Endodermal cell (in vitro differentiated cells): ENCODE measurements around the gene AIF1. TPM values are rescaled to one million over a fixed set of nuclear protein-coding genes. Genes with fewer than 3 reads are reported as not detected.

Experiments used
- DNase-seq: peaks from one replicate; pipeline ENCODE4 v3.0.0-alpha.2; 2017
- H3K27ac ChIP-seq: 2 replicates; pipeline ENCODE4 v1.5.1; 2013; ENCODE audit warnings: mild to moderate bottlenecking, low read depth, low read length, moderate library complexity
- H3K27me3 ChIP-seq: 2 replicates; pipeline ENCODE4 v1.6.1; 2013; ENCODE audit warnings: mild to moderate bottlenecking, low read length, moderate library complexity; ENCODE audit not compliant: insufficient read depth, control insufficient read depth, poor library complexity, severe bottlenecking
- H3K36me3 ChIP-seq: 2 replicates; pipeline ENCODE4 v1.7.0; 2013; ENCODE audit warnings: mild to moderate bottlenecking, low read length, moderate library complexity; ENCODE audit not compliant: control insufficient read depth, insufficient read depth
- H3K4me1 ChIP-seq: one replicate; pipeline ENCODE4 v1.7.0; 2013; ENCODE audit warnings: low read length; ENCODE audit not compliant: control insufficient read depth, insufficient read depth
- H3K4me3 ChIP-seq: 2 replicates; pipeline ENCODE4 v1.5.1; 2013; ENCODE audit warnings: mild to moderate bottlenecking, low read length, moderate library complexity
- H3K9ac ChIP-seq: 2 replicates; pipeline ENCODE4 v1.6.1; 2013; ENCODE audit warnings: mild to moderate bottlenecking, low read length, moderate library complexity; ENCODE audit not compliant: poor library complexity, severe bottlenecking; ENCODE audit errors: extremely low read depth
- H3K9me3 ChIP-seq: 2 replicates; pipeline ENCODE4 v1.6.1; 2013; ENCODE audit warnings: mild to moderate bottlenecking, low read length, moderate library complexity; ENCODE audit not compliant: control insufficient read depth
- H3K27ac Mint-ChIP-seq: 2 replicates; pipeline ENCODE4 v1.8.0; 2020; ENCODE audit warnings: mixed read lengths
- H3K27me3 Mint-ChIP-seq: 2 replicates; pipeline ENCODE4 v1.8.0; 2021; ENCODE audit warnings: mild to moderate bottlenecking, mixed read lengths; ENCODE audit not compliant: insufficient read depth
- H3K36me3 Mint-ChIP-seq: 2 replicates; pipeline ENCODE4 v1.8.0; 2020; ENCODE audit warnings: low read depth, mixed read lengths
- H3K4me1 Mint-ChIP-seq: 2 replicates; pipeline ENCODE4 v1.8.0; 2020; ENCODE audit warnings: mixed read lengths
- H3K4me3 Mint-ChIP-seq: 2 replicates; pipeline ENCODE4 v1.8.0; 2020; ENCODE audit warnings: mild to moderate bottlenecking, moderate library complexity, mixed read lengths
- H3K9me3 Mint-ChIP-seq: 2 replicates; pipeline ENCODE4 v1.8.0; 2020; ENCODE audit warnings: mild to moderate bottlenecking, mixed read lengths
- CTCF ChIP-seq: fragments of 200-600 bp; sonication (generic); conservative IDR thresholded peaks from 2 replicates; pipeline ENCODE4 v1.5.0; 2021; ENCODE audit warnings: antibody characterized with exemption, mild to moderate bottlenecking
- WGBS, 2 experiments: methylation state at CpG; one replicate each; pipeline versions ENCODE4 v1.1.5 to v1.1.7; 2013; ENCODE audit warnings: missing lambda C conversion rate in 2 of 2, mixed read lengths in 1 of 2; ENCODE audit not compliant: insufficient coverage in 1 of 2, insufficient read length in 1 of 2; 5-methylcytosine and 5-hydroxymethylcytosine counted together
- total RNA-seq, 2 donors: library from RNA; stranded (reverse); fragmentation: NEBNext Ultra II Directional in 1 of 2; extraction: Animal tissue kit (Norgen Biotek cat#: 25700) in 1 of 2; gene quantifications; 2 replicates in 1 of 2; 3 replicates in 1 of 2; pipeline ENCODE4 v1.2.1, GENCODE V29; 2021

The AIF1 gene
- total RNA-seq, 2 donors from 2014 or later, result 0.70 to 1.7 TPM

- Histone ChIP-seq H3K9me3 (no peaks in the 10 kb centered on the region), H3K9ac (no peak overlapping the region), H3K27me3 (no peaks in the 10 kb centered on the region), H3K4me1 (no peaks in the 10 kb centered on the region), H3K4me3 (no peak overlapping the region), H3K36me3 (no peaks in the 10 kb centered on the region), H3K27ac (no peak overlapping the region)
- WGBS, 2 experiments, result 98 to 100% methylated on average over 1 to 7 of the region's 7 CpGs
- H3K4me3 Mint-ChIP-seq, result no peak overlapping the region
- H3K9me3 Mint-ChIP-seq, result no peaks in the 10 kb centered on the region
- H3K27me3 Mint-ChIP-seq, result peaks cover 5% of the 10 kb centered on the region
- TF ChIP-seq CTCF, result no peak
- no peaks in the 10 kb centered on the region for H3K4me1 Mint-ChIP-seq
- DNase-seq, result no peak
- H3K27ac Mint-ChIP-seq, result no peak overlapping the region
- no peaks in the 10 kb centered on the region for H3K36me3 Mint-ChIP-seq
Measured at GRCh38 chr6:31592396-31592771, 22.6 kb upstream of the AIF1 start.

DNA sequence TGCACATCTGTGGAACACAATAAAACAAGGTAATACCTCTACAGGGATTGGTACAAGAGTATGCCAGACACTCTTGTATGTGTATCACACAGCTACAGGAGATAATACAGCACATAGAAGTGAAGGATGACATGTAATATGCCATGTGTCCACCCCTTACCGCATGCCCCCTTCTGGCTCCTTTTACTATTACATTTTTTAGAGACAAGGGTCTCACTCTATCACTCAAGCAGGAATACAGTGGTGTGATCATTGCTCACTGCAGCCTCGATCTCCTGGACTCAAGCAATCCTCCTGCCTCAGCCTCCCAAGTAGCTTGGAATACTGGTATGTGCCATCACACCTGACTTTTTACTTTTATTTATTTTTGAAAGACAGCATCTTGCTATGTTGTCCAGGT is 18.0 kb upstream of the AIF1 start:
- Mint-ChIP-seq H3K4me1 (peaks cover 2% of the 10 kb centered on the region), H3K9me3 (no peaks in the 10 kb centered on the region), H3K4me3 (no peak overlapping the region), H3K27ac (no peak overlapping the region), H3K36me3 (no peaks in the 10 kb centered on the region), H3K27me3 (no peaks in the 10 kb centered on the region)
- no peaks in the 10 kb centered on the region for H3K27me3 ChIP-seq
- H3K36me3 ChIP-seq, result no peaks in the 10 kb centered on the region
- H3K4me3 ChIP-seq, result no peak overlapping the region
- H3K4me1 ChIP-seq, result no peaks in the 10 kb centered on the region
- H3K9ac ChIP-seq, result no peak overlapping the region
- peak; percentile 70 for TF ChIP-seq CTCF
- DNase-seq, result no peak
- H3K9me3 ChIP-seq, result no peaks in the 10 kb centered on the region
- WGBS, 2 experiments, result 45 to 54% methylated on average over 2 of the region's 2 CpGs
- H3K27ac ChIP-seq, result no peak overlapping the region

DNA sequence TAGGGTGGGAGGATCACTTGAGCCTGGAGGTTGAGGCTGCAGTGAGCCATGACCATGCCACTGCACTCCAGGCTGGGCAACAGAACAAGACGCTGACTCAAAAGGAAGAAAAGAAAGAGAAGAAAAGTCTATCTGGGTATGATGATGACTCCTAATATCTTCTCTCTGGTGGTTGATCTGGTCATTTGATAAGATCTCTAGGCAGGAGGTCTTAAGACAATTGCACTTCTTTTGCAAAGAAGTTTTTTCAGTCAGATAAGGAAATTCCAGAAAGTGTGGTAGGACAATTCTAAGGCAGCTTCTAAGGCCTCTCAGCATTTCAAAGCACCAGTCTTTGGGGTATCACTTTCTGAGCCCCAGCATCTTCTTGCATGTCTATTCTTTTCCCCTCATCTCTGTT is 7.7 kb upstream of the AIF1 start:
- Histone ChIP-seq H3K9ac (no peak overlapping the region), H3K9me3 (no peaks in the 10 kb centered on the region), H3K27ac (no peak overlapping the region), H3K4me1 (no peaks in the 10 kb centered on the region), H3K27me3 (no peaks in the 10 kb centered on the region), H3K36me3 (no peaks in the 10 kb centered on the region), H3K4me3 (no peak overlapping the region)
- WGBS, 2 experiments, result 75 to 81% methylated on average over 1 of the region's 1 CpG
- no peak for TF ChIP-seq CTCF
- DNase-seq, result no peak
- Mint-ChIP-seq H3K9me3 (no peaks in the 10 kb centered on the region), H3K4me1 (peaks cover 11% of the 10 kb centered on the region), H3K36me3 (no peaks in the 10 kb centered on the region), H3K4me3 (no peak overlapping the region), H3K27me3 (no peaks in the 10 kb centered on the region), H3K27ac (peak overlapping the region; percentile 38)
